CD4-positive, alpha-beta T cell treated with Interleukin-4 for 1 hour (primary cell): ENCODE results near the gene CDK5RAP2.
"Not testable (repeated sequence)": the region's sequence is repeated elsewhere in the genome, so short reads cannot be mapped to it uniquely, and the experiment has no call there.

ENCODE experiments used
- DNase-seq, 2 donors: peaks; one replicate each; pipeline ENCODE4 v3.0.0-alpha.2; 2020 to 2022

The CDK5RAP2 gene

DNA sequence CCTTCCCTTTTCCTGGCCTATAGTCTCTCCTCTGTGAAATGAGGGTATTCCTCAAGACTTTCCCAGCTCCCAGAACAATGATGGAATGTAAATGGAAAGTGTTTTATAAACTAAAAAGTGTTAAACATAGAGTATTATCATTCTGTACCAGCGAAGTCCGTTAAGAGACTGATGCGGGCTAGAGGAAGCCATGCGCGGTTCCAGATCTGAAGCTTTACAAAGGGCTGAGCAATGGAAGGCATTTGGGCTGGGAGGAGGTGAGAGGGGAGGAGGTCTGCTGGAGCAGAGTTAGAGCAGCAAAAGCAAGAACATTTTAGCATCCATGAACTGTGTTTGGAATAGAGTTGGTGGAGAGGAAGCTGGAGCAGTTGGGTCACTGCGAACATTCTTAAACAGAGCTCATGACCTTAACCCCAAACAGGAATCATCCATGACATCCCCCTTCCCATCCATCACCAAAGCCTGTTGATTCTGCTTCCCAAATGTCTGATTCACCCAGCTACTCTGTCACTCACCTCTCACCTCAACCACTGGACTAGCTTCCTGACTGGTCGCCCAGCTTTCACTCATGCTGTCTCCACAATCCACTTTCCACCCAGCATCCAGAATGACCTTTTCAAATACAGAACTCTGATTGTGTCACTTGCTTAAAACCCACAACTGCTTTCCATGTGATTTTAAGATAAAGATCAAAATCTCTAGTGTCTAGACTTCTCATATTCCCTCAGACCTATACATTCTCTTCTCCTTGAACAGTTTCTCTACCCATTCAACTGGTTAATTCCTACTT, 37.1 kb downstream of the CDK5RAP2 start:
- no peak for DNase-seq

- no peak for DNase-seq
Measured at GRCh38 chr9:120541921-120542320, 38.0 kb downstream of the CDK5RAP2 start.

GRCh38 chr9:120539951-120540350, 40.0 kb downstream of the CDK5RAP2 start:
- DNase-seq: no peak

- DNase-seq: no peak
Measured at GRCh38 chr9:120538339-120538738, 41.6 kb downstream of the CDK5RAP2 start.

DNA sequence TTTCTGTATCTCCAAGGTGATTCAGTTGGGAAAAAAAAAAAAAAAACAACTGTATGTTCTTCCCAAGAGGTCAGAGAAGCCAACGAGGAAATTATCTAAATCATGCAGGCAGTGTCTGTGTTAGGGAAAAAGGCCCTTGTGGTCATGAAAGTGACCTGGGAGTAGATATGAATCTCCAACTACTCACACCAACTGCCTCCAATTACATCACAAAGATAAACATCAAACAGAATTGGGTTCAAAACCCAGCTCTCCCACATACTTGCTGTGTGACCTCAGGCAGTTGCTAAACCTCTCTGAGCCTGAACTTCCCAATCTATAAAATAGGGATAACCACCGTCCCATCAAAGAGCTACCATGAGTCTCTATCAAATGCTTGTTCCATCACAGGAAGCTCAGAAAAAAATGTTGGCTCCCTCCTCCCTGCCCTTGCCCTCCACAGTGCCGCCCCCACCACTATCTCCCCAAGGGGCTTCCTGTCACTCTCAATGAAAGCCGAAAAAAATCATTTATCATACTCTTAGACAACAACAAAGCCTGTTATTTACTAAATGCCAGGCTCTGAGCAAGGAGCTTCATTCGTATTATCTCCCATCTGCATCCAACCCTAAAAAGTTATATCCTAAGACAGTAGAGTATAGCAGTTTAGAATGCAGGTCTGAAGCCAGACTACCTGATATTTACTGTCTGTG, 42.9 kb downstream of the CDK5RAP2 start:
- no peak for DNase-seq

DNA sequence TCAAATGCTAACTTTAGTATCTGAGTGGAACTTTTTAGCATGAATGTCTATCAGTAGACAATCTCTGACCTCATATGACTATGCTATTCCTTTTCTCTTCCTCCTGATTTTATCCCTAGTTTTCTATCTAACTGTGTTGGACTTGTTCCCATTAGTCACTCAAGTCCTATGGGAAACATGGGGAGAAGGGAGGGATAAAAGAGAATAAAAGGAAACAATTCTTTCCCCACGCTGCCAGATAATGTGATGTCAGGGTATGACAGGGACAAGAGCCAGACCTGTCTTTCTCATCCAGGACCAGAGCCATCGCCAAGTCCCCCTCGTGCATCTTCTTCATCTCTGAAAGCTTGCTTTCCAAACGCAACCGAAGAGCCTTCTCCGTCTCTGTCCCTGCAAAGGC, 43.9 kb downstream of the CDK5RAP2 start:
- no peak for DNase-seq

- DNase-seq: no peak
Measured at GRCh38 chr9:120534266-120534665, 45.7 kb downstream of the CDK5RAP2 start.

DNA sequence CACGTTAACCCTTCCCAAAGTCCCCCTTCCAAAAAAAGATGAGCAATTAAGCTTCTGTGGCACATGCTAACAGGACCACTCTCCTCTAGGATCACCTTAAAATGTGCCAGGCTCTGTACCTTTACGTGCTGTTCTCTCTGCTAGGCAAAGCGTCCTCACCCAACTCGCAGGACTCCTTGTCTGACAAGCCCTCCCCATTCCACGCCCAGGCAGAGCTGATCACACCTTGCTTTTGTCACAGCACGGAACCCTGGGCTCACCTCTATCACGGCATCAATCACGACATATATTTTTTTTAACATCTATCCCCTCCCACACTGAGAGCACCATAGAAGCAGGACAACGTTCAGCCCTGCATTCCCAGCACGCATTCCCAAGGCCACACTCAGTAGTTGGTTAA, 47.1 kb downstream of the CDK5RAP2 start:
- no peak for DNase-seq

GRCh38 chr9:120532475-120532874, 47.5 kb downstream of the CDK5RAP2 start:
- DNase-seq: no peak

DNA sequence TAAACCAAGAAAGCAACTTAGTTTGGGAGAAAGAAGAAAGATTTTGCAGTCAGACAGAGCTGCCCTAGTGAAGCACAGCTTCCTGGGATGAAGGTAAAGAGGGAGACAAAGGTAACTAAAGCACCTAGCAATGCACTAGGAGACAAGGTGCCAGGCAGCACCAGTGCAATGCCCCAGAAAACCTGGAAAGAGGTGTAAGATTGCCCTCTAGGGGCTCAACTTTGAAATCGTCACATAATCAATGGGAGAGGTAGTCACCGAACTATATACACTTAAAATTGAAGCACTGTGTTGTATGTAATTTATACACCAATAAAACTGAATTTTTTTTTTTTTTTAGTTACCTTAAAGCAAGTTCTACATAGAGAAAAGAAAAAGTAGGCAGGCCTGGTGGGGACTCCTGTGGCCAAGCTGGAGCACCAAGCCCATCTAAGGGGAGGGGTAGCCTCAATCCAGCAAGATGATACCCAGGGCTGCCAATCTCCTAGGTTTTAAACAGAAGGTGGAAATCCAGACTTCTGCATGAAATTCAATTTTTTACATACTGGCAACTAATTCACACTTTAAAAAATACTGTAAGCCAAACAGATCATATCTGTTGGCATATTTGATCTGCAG, 48.2 kb downstream of the CDK5RAP2 start:
- DNase-seq: no peak

DNA sequence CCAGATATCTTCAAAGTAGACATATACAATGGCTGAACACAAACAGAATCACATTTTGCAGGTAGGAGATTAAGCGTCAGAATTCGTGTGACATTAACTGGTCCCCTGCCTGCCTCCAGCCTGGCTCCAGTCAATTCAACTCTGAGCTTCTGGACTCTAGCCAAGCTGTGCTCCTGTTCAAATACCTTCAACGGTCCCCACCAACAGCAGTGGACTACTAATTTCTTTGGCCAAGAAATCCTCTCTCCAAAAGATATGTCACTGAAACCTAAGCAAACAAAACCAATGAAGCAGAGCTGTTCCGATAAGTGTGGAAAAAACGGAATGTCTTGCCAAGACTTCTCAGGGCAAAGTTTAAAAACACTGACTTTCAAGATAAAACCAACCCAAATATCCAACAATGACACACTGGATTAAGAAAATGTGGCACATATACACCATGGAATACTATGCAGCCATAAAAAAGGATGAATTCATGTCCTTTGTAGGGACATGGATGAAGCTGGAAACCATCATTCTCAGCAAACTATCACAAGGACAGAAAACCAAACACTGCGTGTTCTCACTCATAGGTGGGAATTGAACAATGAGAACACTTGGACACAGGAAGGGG, 49.6 kb downstream of the CDK5RAP2 start:
- not testable (repeated sequence) for DNase-seq

DNA sequence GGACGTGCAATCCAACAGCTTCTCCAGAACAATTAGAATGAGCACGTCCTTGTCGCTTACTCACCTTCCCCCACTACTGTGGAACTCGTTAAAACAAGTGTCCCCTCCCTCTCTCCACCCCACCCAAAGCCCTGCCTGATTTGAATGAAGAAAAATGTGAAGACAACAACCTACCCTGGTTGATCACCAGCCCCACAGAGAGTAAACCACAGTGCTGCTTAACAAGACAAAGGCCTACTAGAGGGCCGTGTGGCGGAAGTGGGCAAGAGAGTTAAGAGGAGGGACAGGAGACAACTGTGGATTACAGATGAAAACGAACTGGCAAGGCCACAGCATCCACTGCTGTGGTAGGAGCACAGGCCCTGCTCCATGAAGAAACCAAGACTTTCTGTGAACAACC, 51.1 kb downstream of the CDK5RAP2 start:
- DNase-seq: no peak

- DNase-seq: no peak
Measured at GRCh38 chr9:120528327-120528726, 51.6 kb downstream of the CDK5RAP2 start.

GRCh38 chr9:120526534-120526933, 53.4 kb downstream of the CDK5RAP2 start:
- no peak for DNase-seq

DNA sequence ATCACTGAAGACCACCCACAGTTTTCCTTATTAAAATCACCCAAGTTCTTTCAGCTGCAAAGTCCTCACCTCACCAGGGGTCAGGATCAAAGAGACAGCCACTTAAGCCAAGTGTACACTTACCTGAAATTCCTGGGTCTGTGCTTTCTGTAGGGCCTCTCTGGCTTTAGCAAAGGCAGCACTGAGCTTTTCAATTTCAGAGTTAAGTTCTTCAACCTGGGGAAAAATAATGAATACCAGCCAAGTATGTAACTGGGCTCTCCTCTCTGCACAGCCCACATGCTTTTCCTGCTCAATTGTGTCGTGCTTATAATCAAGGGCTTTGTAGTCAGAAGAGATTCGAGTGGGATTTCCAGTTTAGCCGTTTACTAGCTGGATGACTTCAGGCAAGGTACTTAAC, 55.1 kb downstream of the CDK5RAP2 start:
- no peak for DNase-seq

DNA sequence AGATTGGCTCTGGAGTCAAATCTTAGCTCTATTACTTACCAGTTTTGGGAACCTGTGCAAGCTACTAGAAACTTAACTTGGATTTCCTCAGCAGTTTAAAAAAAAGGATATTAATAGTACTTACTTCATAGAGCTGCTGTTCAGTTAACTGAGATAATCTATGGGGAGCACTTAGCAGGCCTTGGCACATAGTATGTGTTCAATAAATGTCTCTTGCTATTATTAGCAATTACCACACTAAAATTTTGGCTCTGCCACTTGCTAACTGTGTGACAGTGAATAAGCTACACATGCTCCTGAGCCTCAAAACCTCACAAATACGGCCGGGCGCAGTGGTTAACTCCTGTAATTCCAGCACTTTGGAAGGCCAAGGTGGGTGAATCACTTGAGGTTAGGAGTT, 55.9 kb downstream of the CDK5RAP2 start:
- DNase-seq: no peak

- DNase-seq: no peak
Measured at GRCh38 chr9:120522558-120522957, 57.4 kb downstream of the CDK5RAP2 start.

- no peak for DNase-seq
Measured at GRCh38 chr9:120522032-120522431, 57.9 kb downstream of the CDK5RAP2 start.

GRCh38 chr9:120521101-120521500, 58.9 kb downstream of the CDK5RAP2 start:
- DNase-seq: no peak

DNA sequence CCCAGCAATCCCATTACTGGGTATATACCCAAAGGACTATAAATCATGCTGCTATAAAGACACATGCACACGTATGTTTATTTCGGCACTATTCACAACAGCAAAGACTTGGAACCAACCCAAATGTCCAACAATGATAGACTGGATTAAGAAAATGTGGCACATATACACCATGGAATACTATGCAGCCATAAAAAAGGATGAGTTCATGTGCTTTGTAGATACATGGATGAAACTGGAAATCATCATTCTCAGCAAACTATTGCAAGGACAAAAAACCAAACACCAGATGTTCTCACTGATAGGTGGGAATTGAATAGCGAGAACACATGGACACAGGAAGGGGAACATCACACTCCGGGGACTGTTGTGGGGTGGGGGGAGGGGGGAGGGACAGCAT, 64.0 kb downstream of the CDK5RAP2 start:
- DNase-seq: not testable (repeated sequence)

DNA sequence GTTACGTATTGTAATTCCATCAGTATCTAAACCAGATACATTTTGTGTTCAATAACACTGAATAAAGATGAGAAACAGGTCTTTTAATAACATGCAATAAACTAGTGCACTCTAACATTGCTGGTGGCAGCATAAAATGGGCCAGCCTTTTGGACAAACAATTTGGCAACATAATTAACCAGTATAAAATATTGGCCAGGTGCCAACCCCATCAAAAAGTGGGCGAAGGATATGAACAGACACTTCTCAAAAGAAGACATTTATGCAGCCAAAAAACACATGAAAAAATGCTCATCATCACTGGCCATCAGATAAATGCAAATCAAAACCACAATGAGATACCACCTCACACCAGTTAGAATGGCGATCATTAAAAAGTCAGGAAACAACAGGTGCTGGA, 64.5 kb downstream of the CDK5RAP2 start:
- not testable (repeated sequence) for DNase-seq

- no peak for DNase-seq
Measured at GRCh38 chr9:120514405-120514804, 65.6 kb downstream of the CDK5RAP2 start.

GRCh38 chr9:120513825-120514396, 66.1 kb downstream of the CDK5RAP2 start:
- no peak for DNase-seq
